ENCODE measurements around the gene AQP5. TPM values are rescaled to one million over a fixed set of nuclear protein-coding genes. Genes with fewer than 3 reads are reported as not detected.

The AQP5 gene
- polyA plus RNA-seq (2012; ENCODE audit: insufficient read depth, insufficient read length, low read depth) = 3.4 TPM

DNA sequence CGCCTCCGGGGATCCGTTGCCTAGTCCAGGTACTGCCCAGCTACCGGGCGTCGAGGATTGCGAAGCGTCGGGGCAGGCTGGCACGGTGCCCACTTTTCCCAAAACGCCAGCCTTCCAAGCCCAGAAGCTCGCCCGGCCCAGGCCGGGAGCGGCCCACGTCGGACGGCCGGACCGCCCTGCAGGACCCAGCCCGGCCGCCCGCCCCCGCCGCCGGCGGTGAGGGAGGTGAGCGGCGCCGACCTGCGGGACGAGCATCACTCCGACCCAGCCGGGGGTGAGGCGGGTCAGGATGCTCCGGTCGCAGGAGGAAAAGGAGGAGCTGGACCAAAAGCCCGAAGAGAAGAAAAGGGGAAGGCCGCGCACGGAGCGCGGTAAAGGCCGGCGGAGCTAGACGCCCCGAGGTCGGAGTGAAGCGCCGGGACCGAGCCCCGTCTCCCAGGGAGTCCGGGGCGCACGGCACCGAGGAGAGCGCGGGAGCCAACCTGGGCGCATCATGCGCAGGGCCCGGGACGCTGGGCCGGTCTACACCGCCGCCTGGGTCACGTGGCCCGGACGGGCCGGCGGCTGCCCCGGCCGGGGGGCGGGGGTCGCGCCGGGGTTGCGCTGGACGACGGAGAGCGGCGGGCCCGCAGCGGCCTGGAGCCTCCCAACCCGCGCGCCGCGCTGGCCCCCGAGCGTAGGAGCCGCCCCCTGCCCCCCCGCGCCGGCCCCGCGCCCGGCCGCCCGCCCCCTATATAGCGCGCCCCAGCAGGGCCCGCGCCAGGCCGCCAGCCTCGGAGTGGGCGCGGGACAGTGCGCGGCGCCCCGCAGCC, at the start of gene AQP5:
Gene AQP5, plus strand, starts transcription at position 762 of the 812 bp plus-strand sequence. CDS start 146 bp downstream, outside the sequence.
- DNase-seq = no peak
- Histone ChIP-seq H3K4me3 (ENCODE audit: low read depth, low read length) (no peak within 1 kb of the TSS), H3K36me3 (no peaks in the 10 kb centered on the region), H3K27me3 (no peaks in the 10 kb centered on the region), H3K4me1 (no peaks in the 10 kb centered on the region; the same call in 1 of the 2 replicates), H3K9me3 (no peaks in the 10 kb centered on the region)
- TF ChIP-seq, protein P1, sequence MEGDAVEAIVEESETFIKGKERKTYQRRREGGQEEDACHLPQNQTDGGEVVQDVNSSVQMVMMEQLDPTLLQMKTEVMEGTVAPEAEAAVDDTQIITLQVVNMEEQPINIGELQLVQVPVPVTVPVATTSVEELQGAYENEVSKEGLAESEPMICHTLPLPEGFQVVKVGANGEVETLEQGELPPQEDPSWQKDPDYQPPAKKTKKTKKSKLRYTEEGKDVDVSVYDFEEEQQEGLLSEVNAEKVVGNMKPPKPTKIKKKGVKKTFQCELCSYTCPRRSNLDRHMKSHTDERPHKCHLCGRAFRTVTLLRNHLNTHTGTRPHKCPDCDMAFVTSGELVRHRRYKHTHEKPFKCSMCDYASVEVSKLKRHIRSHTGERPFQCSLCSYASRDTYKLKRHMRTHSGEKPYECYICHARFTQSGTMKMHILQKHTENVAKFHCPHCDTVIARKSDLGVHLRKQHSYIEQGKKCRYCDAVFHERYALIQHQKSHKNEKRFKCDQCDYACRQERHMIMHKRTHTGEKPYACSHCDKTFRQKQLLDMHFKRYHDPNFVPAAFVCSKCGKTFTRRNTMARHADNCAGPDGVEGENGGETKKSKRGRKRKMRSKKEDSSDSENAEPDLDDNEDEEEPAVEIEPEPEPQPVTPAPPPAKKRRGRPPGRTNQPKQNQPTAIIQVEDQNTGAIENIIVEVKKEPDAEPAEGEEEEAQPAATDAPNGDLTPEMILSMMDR (IDR thresholded peaks at IDR 0.05; ENCODE audit: low read depth, low read length) = no peak

DNA sequence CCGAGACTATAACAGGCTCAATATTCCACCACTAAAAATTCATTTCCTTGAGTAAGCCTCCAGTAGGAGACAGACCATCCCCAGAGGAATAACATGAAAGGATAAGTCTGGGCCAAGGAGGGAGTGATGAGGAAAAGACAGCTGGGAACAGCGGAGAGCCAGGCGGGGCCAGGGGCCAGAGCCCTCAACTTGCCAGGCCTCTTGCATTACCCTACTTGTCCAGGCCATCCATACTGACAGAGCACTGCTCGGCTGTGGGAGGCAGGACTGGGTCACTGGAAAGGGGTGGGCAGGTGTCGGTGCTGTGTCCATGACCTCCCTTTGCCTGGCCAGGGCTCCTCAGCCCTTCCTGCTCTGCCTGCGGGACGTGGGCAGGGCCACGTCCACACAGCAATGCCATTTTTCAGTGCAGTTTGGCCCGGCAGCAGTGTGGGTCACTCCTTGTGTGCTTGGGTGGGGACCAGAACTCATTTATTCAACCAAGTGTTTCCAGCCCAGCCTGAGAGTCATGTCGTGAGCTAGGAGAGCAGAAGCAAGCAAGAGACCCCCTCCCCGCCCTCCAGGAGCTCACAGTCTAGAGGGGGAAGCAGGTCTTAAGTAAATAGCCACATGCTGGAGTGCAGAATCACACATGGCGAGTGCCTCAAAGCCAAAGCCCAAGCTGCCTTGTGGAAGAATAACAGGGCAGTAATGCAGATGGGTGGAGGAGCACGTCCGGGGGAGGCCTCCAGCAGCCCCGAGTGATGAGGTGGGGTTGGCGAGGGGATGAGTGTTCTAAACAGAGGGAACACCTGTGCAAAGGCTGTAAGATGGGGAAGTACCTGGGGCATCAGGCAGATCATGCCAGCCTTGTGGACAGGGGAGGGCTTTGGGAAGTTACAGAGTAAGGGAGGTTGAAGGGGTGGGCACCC, 49.1 kb upstream of the AQP5 start:
- H3K9me3 ChIP-seq = no peaks in the 10 kb centered on the region
- TF ChIP-seq, protein P1 (IDR thresholded peaks at IDR 0.05; ENCODE audit: low read depth, low read length) = no peak

DNA sequence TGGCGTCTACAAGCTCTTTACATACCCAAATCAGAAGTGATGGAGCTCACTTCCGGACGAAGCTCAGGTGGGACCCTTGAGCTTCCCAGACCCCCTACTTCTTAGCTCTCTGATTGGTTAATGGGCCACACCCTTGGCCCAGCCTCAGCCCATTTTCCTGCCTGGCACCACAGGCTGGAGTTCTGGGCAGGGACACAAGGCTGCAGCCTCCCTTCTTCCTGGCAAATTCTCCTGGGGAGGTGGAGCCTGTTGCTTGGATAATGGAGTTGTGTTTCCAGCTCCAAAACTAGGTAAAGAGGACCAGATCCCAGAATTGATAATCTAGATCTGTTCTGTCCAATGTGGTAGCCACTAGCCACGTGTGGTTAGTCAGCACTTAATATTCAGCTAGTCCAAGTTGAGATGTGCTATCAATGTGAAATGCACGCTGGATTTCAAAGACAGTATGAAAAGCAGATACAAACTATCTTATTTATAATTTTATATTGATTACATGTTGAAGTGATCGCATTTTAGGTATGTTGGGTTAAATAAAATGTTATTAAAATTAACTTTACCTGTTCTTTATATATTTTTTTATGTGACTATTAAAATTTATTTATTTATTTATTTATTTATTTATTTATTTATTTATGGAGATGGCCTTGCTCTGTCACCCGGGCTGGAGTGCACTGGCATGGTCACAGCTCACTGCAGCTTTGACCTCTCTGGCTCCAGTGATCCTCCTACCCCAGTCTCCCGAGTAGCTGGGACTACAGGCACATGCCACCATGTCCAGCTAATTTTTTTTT, 45.3 kb upstream of the AQP5 start:
- Histone ChIP-seq H3K4me1 (peaks cover 13% of the 10 kb centered on the region), H3K4me3 (ENCODE audit: low read depth, low read length) (no peak overlapping the region), H3K9me3 (no peaks in the 10 kb centered on the region), H3K27me3 (no peaks in the 10 kb centered on the region), H3K36me3 (no peaks in the 10 kb centered on the region)
- no peak for DNase-seq
- TF ChIP-seq, protein P1 (IDR thresholded peaks at IDR 0.05; ENCODE audit: low read depth, low read length) = no peak

More for the DNA sequence above, 49.1 kb upstream of the AQP5 start:
- no peak for DNase-seq
- H3K36me3 ChIP-seq = no peaks in the 10 kb centered on the region
- H3K27me3 ChIP-seq = no peaks in the 10 kb centered on the region
- H3K4me1 ChIP-seq = peaks cover 18% of the 10 kb centered on the region
- no peak overlapping the region for H3K4me3 ChIP-seq (ENCODE audit: low read depth, low read length)

DNA sequence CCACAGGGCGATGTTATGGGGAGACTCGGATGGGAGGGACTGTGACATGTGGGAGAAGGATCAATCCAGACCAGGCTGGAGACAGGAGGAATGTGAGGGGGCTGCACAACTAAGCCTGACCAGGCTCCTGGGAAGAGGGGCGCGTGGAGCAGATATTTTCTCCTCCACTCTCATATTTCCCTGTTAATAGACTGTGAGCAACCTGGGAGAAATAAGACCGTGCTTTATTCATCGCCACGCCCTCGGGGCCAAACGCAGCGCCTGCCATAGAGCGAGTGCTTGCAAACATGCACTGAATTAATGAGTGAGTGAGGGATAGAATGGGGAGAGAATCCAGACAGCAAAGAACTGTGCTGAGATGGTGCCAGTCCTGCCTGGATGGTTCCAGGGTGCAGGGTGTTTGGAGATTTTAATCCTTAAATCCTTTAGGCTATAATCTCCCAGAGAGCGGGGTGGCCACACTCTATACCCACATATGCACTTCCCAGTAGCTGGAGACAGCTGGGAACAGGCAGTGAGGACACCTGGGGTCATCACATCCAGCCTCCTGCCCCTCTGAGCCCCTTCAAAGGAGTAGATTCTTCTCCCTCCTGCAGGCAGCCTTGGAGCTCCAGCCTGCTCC, 44.4 kb upstream of the AQP5 start:
- Histone ChIP-seq H3K4me1 (peaks cover 13% of the 10 kb centered on the region), H3K4me3 (ENCODE audit: low read depth, low read length) (no peak overlapping the region), H3K9me3 (no peaks in the 10 kb centered on the region), H3K27me3 (no peaks in the 10 kb centered on the region), H3K36me3 (no peaks in the 10 kb centered on the region)
- TF ChIP-seq, protein P1 (IDR thresholded peaks at IDR 0.05; ENCODE audit: low read depth, low read length) = no peak
- DNase-seq = no peak

DNA sequence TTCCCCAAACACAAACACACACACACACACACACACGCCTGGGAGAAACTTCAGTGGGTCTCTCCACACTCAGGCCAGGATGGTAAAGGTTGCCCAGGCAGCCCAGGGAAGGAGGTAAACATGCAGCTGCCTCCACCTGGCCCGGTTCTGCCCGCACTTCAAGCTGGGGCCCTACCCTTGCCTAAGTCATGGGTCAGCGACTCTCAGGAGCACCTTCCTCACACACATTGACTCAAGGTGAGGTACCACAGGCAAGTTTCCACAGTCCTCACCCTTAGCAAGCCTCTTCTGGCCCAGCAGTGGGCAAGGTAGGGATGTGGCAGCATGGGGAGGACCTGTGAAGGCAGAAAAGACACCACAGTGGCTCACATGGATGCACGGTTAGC, 43.9 kb upstream of the AQP5 start:
- Histone ChIP-seq H3K9me3 (no peaks in the 10 kb centered on the region), H3K27me3 (no peaks in the 10 kb centered on the region), H3K4me1 (peaks cover 13% of the 10 kb centered on the region), H3K36me3 (no peaks in the 10 kb centered on the region), H3K4me3 (ENCODE audit: low read depth, low read length) (no peak overlapping the region)
- DNase-seq = no peak
- TF ChIP-seq, protein P1 (IDR thresholded peaks at IDR 0.05; ENCODE audit: low read depth, low read length) = no peak
